GM18499 (cell line): ENCODE measurements around the gene ANXA3.
"Not testable (repeated sequence)": the region's sequence is repeated elsewhere in the genome, so short reads cannot be mapped to it uniquely, and the experiment has no call there.

Source experiments
- ATAC-seq: cut with Tn5 transposase; IDR thresholded peaks from one replicate; pipeline ENCODE4 v1.9.1; 2021; ENCODE audit warnings: moderate number of reproducible peaks; ENCODE audit not compliant: insufficient read depth, unreplicated experiment

The ANXA3 gene

DNA sequence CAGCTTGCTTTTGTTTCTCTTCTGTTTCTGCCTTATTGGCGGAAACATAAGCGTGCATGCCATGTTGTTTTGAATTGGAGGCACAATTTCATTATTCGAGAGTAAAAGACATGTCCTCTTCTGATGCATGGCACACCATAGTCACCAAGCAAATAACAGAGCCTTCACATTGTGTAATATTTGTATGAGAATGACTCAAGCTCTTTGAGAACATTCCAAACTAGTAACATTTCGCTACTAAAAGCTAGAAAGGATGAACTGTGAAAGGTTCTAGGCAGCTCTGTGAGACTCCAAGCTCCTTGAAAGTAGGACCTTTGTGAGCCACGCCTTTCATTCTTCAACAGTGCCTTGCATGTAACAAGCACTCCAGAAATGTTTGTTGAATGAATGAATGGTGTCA lies 9.2 kb upstream of the ANXA3 start:
- ATAC-seq = no peak

DNA sequence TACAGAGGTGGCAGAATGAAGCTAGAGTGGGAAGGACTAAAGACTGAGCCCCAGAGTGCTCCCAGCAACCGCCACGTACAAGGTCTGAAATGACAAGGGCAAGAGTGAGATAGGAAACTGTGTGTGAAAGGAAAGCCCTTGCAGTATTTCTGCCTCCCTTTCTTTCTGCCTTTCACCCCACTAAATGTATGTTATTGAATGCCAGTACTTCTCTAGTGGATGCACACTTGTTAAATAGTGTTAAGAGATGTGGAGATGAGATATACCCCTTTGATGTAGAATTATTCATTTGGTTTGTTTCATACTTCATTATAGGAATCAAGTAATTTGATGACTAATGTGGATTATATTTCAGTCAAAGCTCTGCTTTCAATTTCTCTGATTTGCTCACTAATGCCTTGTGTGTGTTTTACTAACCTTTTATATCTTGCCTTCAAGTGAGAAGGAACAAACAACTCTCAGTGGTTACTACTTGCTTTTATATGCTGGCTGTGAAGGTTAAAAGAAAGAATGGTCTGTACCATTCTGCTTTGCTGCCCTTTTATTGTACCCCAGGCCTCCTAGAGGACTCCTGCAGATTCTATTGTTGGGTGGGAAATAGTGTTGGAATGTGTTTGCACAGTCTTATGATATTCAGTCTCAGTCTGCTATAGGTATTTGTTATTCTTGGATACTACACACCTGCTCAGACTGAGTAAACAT lies 8.0 kb upstream of the ANXA3 start:
- ATAC-seq = no peak

DNA sequence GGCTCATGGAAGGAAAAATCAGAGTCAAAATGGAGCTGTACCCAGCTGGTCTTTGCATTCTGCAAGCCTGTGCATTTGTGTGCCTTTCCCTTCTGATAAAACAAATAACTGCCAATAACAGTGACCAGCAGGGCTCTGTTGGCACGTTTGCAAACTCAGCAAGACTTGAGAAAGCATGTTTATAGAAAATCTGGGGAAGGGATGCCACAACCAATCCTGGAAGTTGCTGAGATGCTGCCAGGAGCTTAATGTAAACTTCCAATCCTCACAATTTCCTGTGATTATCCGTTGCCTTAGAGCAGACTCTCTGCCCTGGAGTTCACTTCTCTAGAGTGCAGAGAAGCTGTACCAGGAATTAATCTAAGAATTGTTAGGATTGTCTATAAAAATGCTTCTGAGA lies 6.9 kb upstream of the ANXA3 start:
- ATAC-seq = no peak

DNA sequence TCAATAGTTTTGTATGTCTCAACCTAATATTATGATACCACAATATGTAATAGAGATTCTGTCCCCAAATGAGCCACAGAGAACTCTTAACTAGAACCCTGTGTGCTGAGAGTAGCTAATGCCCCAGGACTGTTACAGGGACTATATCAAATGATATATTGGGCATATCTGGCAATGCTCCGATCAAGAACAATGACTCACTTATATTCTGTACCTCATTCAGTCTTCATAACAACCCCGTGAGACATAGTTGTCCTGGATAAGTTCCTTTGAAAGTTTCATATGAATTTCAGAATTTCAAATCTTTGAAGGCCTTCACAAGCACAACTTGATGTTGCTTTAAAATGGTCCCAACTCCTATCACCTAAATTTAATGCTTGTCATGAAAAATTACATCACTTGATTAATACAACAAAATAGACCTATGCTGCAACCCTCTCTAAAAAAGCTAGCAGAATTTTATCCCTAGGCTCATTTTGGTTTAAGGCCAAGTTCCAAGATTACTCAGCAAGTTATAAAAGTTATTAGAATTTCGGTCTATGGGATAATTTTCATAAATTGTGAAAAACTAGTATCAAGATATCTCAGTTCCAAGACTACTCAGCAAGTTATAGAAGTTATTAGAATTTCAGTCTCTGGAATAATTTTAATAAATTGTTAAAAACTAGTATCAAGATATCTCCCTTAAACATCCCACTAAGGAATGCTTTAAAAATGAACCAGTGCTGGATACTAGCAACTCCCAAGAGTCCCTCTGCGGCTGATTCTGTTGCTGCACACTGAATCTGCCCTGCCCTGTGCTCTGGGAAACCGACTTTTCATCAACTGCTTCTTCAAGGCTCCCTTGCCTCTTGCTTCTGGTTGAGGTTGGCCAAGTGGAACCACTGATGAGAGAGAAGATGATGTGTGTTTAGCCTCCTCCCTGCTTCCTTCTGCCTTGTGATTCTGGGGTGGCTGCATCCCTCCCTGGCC lies 6.0 kb upstream of the ANXA3 start:
- ATAC-seq = no peak

DNA sequence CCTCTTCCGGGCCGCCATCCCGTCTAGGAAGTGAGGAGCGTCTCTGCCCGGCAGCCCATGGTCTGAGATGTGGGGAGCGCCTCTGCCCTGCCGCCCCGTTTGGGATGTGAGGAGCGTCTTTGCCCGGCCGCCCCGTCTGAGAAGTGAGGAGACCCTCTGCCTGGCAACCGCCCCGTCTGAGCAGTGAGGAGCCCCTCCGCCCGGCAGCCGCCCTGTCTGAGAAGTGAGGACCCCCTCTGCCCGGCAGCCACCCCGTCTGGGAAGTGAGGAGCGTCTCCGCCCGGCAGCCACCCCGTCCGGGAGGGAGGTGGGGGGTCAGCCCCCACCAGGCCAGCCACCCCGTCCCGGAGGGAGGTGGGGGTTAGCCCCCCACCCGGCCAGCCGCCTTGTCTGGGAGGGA lies 3.7 kb upstream of the ANXA3 start:
- ATAC-seq = not testable (repeated sequence)

DNA sequence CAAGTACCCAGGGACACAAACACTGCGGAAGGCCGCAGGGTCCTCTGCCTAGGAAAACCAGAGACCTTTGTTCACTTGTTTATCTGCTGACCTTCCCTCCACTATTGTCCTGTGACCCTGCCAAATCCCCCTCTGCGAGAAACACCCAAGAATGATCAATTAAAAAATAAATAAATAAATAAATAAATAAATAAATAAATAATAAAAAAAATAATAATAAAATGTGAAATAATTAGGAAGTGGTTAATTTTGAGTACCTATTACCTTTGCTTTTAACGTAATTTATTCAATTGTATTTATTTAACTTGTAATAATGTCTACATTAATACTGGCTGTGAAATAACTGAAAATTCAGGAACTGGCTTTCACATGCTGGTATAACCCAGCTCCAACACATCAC lies 2.7 kb upstream of the ANXA3 start:
- not testable (repeated sequence) for ATAC-seq

DNA sequence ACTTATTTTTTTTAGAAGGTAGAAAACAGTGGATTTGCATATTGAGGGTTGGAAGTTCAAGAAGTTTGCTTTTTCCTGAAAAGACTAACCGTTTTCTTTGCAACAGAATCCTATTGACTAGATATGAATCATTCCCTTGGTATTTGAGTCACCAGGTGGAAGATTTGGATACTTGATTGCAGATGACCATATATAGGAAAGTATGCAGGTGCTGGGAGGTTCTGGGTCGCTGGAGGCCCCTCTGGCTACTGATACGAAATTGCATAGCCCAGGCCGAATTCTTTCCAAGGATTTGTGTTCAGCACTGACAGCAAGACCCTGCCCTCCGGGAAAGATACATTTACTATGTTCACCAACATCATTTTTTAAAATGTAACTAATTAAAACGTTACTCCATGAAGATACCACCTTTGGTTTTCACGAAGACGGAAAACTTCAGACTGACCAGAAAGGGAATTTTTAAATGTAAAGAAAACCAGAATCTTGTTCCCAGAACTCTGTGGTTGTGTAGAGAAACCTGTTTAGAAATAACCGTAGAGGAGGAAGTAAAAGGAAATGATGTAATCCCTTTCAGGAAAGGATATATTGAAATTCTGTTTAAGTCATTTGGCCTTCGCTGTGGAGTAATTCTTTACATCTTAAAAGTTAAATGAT lies 946 bp downstream of the ANXA3 start:
- no peak for ATAC-seq

DNA sequence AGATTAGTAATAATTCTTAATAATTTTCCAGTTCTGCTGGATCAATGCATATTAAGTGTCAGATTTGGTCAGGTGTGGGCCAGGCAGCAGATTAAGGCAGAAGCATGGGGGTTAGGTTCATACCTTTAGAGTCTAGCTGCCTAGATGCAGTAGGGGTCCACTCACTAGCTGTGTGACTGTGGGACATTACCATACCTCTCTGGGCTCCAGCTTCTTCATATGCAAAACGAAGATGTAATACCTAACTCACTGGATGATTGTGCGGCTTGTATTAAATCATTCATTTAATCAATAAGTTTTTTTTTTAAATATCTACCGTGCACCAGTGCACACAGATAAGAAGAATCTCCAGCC lies 1.4 kb downstream of the ANXA3 start:
- ATAC-seq = no peak

DNA sequence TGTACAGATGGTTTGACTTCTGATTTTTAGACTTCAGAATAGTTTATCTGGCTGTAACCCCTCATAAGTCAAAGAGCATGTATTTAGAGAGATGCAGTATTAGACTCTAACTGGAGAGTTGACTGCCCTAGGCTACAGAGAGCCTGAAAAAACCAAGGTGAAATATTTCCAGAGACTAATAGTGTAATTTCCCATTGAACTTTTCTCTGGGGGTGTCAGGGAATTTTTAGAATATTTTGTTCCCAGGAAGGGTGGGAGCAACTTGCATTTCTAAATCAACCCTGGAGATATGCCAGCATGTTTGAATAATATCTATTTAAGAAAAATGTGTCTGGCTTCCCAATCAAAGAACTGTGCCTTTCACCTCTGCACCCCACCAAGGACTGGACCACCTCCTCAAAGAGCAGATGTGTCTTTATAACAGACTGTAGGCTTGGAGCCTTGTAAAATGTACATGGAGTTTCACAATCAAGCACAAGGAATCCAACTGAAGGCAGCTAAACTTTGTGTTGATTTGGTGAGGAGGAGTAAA lies 2.0 kb downstream of the ANXA3 start:
- no peak for ATAC-seq

DNA sequence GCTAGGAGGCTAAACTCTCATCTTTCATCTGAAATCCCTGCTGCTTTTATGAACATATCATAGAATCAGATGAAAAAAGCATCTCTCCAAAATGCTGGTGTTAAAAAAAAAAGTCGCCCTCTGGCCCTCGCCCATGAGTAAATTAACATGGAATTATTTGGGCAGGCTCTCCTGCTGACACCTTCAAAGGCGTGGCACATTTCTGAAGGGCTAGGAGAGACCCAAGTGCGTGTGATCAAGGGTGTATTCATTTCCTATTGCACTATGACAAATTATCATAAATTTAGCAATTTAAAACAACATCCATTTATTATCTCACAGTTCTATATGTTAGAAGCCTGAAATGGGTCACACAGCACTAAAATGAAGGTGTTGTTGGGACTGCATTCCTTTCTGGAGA lies 5.1 kb downstream of the ANXA3 start:
- ATAC-seq = no peak

DNA sequence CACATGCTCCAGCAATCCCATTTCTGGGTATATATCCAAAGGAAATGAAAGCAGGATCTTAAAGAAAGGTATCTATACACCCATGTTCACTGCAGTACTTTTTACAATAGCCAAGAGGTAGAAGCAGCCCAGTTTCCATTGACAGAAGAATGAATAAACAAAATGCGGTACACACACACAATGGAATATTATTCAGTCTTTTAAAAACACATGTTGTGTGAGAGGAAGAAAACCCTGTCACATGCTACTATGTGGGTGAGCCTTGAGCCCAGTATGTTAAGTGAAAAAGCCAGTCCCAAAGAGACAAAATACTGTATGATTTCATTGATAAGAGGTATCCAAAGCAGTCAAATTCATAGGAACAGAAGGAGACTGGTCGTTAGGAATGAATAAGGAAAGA lies 6.3 kb downstream of the ANXA3 start:
- no peak for ATAC-seq

DNA sequence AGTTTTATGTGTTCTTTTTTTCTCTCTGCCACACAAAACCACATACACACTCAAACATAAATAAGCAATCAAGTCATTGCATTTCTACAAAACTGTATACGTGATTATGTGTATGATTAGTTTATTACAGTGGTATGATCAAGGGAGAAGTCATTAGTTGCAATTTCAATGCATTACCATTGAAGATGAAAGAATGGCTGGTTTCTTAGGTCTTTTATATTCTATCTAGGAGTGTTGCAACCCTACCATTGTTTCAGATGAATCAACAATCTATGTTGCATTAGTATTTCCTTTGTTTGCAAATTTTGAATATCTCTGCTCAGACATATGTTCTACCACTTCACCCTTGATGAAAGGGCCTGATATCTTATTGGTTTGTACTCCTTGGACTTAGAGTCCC lies 6.8 kb downstream of the ANXA3 start:
- ATAC-seq = no peak

DNA sequence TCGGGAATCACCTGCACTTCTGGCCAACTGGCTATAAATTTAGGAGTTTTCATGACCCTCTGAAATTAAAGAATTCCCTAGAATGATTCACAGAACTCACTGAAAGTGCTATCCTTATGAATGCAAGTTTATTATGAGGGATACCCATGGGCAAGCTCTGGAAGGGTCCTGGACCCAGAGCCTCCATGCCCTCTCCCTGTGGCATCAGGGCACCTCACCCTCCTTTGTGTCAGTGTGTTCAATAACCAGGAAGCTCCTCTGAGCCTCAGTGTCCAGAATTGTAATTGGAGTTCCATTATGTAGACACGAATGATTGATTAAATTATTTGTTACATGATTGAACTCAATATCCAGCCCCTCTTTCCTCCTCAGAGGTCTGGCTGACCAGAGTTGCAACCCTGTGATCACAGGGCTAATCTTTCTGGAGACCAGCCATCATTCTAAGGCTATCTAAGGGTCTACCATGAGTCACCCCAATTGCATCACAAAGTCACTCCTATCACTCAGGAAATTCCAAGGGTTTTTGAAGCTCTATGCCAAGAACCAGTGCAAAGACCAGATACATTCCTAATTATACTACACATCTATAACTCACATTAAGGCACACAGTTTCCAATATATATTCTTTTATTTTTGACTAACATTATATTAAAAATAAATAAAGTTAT lies 8.9 kb downstream of the ANXA3 start:
- ATAC-seq = no peak

DNA sequence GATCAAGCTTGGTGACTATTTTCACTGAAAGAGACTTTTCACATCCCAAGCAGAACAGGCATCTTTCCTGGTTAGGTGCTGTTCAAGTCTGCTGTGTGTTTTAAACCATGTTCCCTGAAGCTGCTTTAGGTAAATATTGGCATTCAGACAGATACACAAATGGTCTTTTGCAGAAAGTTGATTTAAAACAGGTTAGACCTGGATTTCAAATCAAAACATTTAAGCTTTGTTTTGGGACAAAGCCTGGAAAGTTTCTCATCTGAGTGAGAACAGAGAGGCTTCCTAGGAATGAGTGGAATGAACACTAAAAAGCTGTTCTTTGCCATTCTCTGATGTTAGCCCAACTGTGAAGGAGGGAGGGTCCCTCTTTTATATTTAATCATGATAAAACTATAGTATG lies 10.1 kb downstream of the ANXA3 start:
- ATAC-seq = no peak

DNA sequence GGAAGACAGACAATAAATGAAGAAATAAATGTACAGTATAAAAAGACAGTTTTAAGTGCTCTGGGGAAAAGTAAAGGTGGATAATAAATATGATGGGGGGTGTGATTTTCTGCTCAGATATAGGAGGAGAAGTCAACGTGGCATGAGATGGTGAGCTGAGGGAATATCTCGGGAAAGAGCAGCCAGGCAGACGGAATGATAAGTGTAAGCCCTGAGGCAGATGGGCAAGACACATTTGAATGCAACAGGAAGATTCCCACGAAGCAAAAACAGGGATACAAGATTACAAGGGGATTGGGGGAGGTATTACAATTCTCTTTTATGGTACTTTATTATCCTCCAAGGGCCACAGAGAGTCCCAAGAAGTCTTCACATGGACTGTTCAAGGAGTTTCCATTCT lies 11.1 kb downstream of the ANXA3 start:
- ATAC-seq = no peak

DNA sequence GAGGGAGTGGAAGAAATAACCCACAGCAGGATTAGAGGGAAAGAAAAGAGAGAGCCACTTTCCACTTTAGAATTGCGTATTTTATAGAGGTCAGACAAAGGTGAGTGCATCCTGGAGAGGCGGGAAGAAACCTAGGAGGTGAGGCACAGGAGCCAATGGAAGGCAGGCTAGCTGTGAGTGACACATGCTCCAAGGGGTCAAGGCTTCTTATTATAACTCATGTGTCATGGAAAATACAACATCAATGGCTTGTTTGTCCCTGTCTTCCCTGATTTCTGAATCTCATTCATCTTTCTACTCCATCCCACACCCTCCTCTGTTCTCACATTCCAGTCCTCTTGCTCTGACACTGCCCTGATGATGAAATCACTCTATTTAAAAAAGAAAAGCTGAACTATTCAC lies 14.4 kb downstream of the ANXA3 start:
- ATAC-seq = no peak

DNA sequence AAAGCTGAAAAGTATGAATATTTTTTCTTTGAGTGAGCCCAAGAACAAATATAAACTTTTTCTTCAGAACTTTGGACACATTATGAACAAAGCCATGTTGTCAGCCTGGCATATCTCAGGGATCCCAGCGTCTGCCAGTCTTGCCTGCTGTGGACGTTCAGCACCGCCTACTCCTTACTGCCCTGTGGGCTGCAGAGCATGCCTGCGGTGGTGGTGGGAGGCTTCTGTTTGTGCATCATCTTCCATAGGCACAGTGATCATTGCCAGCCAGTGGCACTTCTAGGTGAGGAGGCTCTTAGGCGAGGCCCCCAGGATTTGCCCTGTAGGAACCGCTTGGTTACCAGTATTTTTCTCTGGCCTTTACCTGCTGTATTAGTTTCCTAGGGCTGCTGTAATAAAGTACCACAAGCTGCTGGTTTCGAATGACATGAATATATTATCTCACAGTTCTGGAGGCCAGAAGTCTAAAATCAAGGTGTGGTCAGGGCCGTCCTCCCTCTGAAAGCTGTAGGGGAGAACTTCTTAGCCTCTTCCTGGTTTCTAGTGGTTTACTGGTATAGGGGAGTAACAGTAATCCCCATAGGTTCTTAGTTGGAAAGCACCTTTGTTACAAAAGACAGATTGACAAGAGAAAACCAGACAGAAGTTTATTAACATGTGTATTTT lies 15.4 kb downstream of the ANXA3 start:
- peak; percentile 69 for ATAC-seq

DNA sequence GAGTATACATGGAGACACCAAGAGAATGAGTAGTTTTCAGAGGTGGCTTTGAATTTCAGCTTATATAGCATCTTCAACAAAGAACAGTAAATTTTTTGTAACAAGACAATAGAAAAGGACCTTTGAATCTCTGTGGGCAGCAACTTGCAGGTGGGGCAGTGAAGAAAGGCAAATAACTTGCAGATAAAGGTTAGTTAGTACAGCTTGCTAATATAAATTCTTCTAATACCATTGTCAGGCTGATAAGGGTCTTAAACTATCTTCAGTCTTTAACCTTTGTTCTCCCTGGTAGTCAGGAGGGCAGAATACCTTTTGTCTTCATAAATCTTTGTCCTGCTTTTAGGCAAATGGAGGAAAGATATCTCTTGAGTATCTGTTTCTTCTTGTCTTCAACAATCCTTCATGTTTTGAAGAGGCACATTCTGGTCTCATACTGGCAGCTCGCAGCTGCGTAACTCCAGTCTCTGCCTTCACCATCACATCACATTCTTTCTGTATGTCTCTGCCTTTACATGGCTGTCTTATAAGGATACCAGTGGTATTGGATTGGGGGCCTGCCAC lies 16.0 kb downstream of the ANXA3 start:
- ATAC-seq = no peak

DNA sequence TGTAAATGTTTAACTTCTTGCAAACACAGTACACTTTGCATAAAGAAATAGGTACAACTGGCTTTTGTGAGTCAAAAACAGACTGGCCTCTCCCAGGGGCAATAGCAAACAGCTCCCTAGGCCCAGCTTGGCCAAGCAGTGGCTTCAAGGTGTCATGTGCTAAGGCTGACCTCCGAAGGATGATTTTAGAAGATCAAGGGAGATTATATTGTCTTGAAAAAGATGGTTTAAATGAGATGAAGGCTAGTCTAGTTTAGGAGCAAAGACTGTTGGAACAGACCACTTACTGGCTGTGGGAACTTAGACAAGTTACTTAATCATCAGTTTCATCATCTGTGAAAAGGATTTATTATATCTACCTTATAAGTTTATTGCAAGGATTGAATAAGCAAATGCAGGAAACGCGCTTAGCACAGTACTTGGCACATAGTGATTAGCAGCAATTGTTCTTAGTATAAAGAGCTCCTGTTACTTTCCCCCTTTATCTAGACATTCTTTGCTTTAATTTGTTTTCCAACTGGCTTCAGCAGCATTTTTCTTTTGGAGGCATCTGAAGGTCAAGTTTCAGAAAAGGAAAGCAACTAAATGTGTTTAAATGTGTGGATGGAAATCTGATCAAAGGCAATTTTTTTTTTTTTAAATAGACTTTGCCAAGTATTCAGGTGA lies 17.2 kb downstream of the ANXA3 start:
- no peak for ATAC-seq
